Measurements from ENCODE around the gene C1QTNF12. TPM values are rescaled to one million over a fixed set of nuclear protein-coding genes. Genes with fewer than 3 reads are reported as not detected.

Gene C1QTNF12
- total RNA-seq, 2 experiments from 2014 or later: 1.8 to 6.1 TPM

- Histone ChIP-seq H3K9me2 (ENCODE audit: insufficient read depth, low read length) (no peaks in the 10 kb centered on the region), H3K36me3 (ENCODE audit: insufficient read depth, low read length) (peaks cover 16% of the 10 kb centered on the region), H4K20me1 (ENCODE audit: insufficient read depth, low read length) (no peaks in the 10 kb centered on the region), H3K27ac (ENCODE audit: low read depth, low read length, poor library complexity, severe bottlenecking) (no peak overlapping the region), H3K79me2 (ENCODE audit: insufficient read depth, low read depth, low read length) (no peaks in the 10 kb centered on the region), H3K4me3 (ENCODE audit: low read depth, low read length, poor library complexity, severe bottlenecking) (no peak overlapping the region), H2AFZ (ENCODE audit: low read length) (no peak overlapping the region), H3K4me1 (ENCODE audit: insufficient read depth, low read length, poor library complexity, severe bottlenecking) (no peaks in the 10 kb centered on the region), H3K4me2 (ENCODE audit: low read length) (no peak overlapping the region), H3K9me3 (ENCODE audit: low read length) (no peaks in the 10 kb centered on the region)
- intact Hi-C loops (cut with micrococcal nuclease; ENCODE audit: unreplicated experiment): loop anchor here (2.0 kb wide), 1 partner anchor 90 kb away; no protein-coding TSS in a partner anchor
- no peak for TF ChIP-seq CTCF (conservative IDR thresholded peaks at IDR 0.05; ENCODE audit: low read length)
- no peak for TF ChIP-seq EZH2phosphoT487 (IDR thresholded peaks at IDR 0.05; ENCODE audit: borderline replicate concordance, low read depth, low read length)
- ChIA-PET CTCF (ENCODE audit: unreplicated experiment) (interaction anchor here (0.6 kb wide), 1 partner anchor 165 kb away, joined by 3 read pairs; no protein-coding TSS in a partner anchor), POLR2A (no interaction called here)
- no TSS peak for BruUV-seq (replicated peaks)
- no peak for DNase-seq (ENCODE audit: low spot score)
These were observed 33.7 kb downstream of the C1QTNF12 start for GRCh38 chr1:1212780-1213344.

GRCh38 chr1:1211541-1212441 is 34.7 kb downstream of the C1QTNF12 start:
- CTCF ChIA-PET (ENCODE audit: unreplicated experiment): no interaction called here
- DNase-seq (ENCODE audit: low spot score): no peak
- intact Hi-C loops (cut with micrococcal nuclease; ENCODE audit: unreplicated experiment): loop anchor here (2.0 kb wide), 1 partner anchor 89 kb away; no protein-coding TSS in a partner anchor
- Histone ChIP-seq H3K27ac (ENCODE audit: low read depth, low read length, poor library complexity, severe bottlenecking) (no peak overlapping the region), H3K79me2 (ENCODE audit: insufficient read depth, low read depth, low read length) (no peaks in the 10 kb centered on the region), H3K36me3 (ENCODE audit: insufficient read depth, low read length) (peaks cover 5% of the 10 kb centered on the region), H3K9me2 (ENCODE audit: insufficient read depth, low read length) (no peaks in the 10 kb centered on the region), H3K4me2 (ENCODE audit: low read length) (no peak overlapping the region), H3K4me1 (ENCODE audit: insufficient read depth, low read length, poor library complexity, severe bottlenecking) (peaks cover 2% of the 10 kb centered on the region), H4K20me1 (ENCODE audit: insufficient read depth, low read length) (no peaks in the 10 kb centered on the region), H3K9me3 (ENCODE audit: low read length) (no peaks in the 10 kb centered on the region), H2AFZ (ENCODE audit: low read length) (no peak overlapping the region), H3K4me3 (ENCODE audit: low read depth, low read length, poor library complexity, severe bottlenecking) (no peak overlapping the region)
- POLR2A ChIA-PET: no interaction called here
- TF ChIP-seq CTCF (conservative IDR thresholded peaks at IDR 0.05; ENCODE audit: low read length): no peak
- BruUV-seq (replicated peaks): no TSS peak

Data from OCI-LY7 (cell line).